Activated naive CD8-positive, alpha-beta T cell treated with anti-CD3 and anti-CD28 coated beads, Interleukin-2, amount 50 U/mL, for 16 hours (primary cell): ENCODE results near the gene SLIT3.

Experiments used
- DNase-seq: peaks from one replicate; pipeline ENCODE4 v3.0.0-alpha.2; 2020; ENCODE audit warnings: low read depth, low spot score

The SLIT3 gene

DNA sequence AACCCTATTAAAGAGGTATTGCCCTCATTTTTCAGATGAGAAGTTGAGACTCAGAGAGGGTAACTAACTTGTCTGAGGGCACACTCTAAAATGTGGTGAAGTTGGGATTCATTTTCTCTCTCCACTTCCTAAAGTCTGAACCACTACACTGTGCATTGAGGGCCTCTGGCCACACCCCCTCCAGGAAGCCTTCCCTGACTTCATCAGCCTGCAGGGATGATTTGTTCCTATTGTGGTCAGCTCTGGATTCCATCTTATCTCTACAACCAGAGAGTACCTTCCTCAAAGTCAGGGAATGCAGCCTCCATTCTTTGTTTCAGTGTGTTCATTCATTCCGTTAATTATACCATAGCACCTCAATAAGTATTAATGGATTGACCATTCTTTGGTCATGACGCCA is 365.8 kb downstream of the SLIT3 start:
- DNase-seq: no peak

DNA sequence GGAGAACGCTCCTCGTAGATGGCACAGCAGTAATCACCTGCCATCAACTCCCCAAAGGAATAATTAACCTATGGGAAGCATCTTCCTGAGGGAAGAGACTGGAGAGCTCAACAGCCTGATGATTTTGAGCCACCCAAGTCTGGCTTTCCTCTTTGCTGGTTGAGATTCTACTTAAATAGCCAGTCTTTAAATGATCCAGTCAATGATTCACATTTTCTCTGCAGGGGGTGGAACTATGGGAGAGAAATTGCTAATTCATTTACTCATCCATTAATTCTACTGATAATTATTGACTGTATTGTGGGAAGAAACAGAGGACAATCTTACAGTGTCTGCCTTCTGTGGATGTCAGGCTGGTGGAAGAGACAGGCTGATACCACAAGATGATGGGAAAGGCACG is 366.8 kb downstream of the SLIT3 start:
- no peak for DNase-seq

DNA sequence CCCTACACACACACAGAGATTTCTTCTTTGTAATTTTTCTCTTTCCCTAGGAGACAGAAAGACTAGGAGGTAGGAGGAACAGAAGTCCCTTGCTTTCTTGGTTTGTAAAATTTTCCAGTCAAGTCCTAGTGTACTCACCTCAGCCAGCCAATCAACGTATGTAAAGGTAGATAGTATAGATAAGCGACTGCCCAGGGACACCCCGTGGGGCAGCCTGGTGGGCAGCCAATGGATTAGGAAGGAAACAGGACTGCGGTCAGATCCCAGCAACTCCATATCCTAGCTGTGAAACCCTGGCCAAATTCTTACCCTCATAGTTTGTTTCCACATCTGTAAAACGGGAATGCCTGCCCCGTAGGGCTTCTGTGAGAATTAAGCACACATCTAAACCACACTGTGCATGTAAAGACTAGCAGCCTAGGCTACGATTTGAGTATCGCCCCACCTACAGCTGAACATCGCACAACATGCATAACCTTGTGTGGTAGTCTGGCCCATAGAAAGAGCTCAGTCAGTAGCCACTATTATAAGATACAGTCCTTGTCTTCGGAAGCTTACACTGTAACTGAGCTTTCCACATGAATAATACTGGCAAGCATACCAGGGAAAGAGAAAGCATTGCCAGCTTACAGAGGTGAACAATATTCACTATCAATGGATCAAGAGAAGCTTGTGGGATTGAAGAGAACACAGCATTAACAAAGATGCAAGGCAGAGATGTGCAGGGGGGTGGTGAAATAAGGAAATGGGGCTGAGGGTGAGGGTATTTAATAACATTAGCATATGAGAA is 368.3 kb downstream of the SLIT3 start:
- no peak for DNase-seq

DNA sequence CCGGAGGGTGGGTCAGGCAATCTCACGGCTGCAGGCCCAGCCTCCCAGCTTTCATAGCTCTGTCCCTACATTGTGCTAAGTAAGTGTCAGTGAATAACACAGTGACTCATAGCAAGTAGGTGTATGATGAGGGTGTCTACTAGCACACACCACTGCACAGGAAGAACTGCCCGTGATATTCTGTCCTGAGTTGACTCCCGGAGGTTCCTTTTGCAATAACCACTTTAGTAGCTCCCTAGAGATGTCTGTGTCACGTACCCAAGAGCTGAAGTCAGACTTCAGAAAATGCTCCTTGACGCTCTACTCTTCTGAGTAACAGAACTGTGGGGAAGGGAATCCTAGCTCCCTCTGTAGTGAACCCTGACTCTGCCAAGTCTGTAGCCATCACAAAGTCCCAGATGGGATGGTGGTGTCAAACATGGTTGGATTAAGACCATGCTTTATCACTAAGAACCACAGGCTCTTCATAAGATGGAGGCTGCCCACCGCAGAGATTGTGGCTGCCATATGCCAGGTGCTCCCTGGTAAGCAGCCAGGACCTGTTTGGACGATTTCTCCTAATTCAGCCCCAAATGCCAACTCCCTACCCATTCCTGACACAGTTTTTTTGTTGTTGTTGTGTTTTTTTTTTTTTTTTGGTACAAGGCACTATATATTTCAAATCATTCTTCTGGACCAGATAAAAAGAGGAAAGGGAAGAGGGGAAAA is 369.1 kb downstream of the SLIT3 start:
- no peak for DNase-seq

DNA sequence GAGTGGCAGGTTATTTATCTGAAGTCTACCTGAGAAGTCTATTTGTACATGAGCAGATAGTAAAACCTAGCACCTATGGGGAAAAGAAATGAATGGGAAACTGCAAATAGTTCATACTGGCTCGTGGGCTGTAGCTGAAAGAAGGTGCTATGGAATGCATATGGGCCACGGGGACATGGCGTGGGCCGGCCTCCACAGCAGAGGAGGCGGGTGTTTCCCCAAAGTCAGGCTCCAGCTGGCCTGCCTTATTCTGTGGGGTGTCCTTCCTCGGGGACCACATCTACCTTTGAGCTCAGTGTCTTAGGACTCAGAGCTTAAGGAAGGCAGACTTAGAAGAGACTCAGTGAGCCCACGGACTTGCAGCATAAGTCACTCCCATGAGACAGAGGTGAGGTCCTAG is 371.3 kb downstream of the SLIT3 start:
- no peak for DNase-seq

DNA sequence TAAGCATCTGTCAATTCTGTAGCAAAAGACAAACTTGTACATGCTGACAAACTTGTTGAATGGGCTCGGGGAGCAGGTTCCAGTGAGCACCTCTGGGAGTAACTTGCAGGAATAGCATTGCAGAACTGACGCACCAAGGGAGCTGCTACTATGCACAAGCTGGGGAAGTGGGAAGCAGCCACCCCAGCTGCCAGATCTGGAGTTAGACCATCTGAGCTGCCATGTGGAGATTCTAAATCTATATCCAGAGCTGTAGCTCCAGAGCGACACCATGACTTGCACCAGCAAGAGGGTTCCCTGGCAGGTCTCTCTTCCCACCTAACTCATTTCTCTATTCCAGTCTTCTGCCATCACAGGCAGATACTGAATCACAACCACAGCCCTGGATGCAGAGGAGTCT is 375.8 kb downstream of the SLIT3 start:
- DNase-seq: no peak

DNA sequence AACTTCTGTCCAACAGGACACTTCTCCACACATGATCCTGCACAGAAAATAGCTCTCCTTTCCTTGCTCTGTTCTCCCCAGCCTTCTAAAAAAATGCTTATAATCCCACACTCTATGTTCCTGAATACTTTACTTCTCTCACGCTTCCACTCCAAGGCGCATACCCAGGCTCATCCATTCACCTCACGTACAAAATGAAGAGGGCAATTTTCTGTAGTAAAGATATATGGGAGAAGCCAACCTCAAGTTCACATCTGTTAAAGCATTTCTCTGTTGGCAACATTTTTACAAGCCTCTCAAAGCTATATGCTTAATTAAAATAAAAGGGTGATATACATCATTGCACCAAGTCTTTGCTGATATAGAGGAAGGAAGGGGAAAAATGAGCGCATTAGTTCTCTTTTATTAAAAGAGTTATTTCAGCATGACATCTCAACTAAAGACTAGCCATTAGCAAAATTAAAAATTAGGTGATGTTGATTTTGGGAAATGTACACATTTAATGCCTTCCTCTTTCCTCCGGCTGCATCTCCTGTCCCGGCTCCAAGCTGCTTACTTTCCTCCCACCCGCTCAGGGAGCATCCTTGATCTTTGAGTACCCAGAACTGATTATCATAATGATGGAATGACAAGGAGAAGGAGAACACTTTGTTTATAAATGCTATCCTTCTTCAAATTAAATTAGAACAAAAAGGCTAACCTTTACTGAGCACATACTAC is 379.6 kb downstream of the SLIT3 start:
- DNase-seq: no peak

DNA sequence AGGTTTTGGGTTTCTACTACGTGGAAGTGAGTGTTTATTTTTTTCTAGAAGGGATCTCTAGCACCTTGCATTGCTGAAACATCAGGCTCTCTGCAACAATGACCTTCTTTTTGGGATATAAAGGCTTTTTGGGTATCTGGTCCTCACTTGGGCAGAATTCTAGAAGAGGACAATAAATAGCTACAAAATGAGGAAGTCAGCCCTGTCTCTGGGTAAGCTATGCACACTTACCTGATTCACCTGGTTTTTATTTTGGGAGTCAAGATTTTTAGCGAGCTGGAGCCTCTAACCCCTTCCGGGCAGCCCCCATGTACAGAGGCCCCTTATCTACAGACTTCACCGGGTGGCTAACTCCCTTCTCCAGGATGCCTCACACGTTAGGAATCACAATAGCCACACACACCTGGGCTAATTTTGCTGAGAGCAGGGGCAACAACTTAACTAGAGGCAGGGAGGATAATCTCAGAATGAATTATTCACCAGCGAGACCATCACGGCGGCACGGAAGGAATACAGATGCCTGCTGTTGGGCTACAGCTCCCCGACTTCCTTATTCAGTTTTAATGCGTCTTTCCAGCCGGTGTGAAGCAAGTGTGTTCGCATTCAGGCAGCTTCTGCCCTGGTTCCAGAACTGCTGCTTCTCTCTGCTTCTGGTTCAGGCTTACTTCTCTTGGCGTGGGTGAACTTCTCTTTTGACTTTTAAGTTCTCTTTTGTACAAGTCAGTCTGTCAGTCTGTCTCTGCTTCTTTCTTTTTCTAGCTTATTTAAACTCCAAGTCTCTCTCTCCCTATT is 380.7 kb downstream of the SLIT3 start:
- DNase-seq: no peak

DNA sequence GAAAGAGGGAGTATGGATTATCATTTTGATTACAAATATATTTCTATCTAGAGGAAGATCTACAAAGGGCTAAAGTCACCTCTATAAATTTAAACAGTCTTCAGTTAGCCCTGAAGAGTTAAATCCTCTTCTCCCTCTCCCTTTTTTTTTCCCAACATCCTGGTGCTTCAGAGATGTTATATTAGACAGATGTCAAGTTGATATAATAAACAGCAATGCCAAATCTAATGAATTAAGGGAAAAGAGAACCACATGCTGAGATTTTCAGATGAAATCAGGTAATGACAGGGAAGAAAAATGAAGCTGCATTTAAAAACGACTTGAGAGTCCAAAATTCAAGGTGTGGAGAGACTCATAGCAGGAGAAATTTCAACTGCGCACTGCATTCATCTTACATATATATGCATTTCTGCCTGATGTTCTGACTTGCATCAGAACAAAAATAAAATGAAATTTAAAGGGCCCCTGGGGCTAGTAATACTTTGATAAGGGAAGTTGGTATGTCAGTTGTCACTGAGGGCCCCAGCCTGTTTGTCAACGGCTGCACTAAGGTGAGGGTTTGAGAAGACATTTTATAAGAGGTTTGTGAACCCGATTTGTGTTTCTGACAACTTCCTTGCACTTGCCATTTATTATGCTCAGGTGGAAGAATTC is 382.9 kb downstream of the SLIT3 start:
- no peak for DNase-seq

DNA sequence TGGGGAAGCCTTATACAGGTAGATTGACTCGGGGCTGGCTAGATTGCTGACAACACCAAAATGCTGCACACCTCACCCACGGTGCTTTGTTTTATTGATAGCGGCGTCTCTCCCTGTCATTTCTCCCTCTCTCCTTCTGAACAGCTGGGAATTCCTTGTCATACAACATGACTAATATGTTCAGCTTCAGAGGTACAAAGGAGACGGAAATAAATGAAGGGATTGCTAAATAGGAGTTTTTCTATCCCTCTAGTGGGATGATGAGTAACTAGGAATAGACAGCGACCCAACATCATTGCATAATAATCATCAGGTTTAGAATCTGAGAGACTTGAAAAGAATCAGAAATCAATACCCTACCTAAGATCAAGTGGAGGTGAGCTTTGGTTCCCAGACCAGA is 384.1 kb downstream of the SLIT3 start:
- DNase-seq: no peak

DNA sequence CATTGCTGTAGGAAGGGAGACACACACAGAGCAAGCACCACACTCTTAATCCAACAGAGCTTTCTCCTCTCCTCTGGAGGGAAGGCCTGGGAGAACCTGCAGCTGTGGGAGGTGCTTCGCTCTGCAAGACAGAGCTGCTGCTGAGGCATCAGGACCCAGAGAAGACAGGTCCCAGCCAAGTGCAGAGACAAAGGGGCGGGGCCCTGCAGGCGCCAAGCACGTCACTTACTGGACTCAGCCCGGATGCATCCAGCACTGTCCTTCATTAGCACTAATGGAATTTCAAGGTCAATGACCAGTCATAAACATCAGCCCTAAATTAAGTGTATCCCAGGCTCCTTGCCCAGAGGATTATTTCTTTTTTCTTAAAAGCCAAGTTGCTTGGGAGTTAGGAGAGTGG is 384.7 kb downstream of the SLIT3 start:
- DNase-seq: no peak

DNA sequence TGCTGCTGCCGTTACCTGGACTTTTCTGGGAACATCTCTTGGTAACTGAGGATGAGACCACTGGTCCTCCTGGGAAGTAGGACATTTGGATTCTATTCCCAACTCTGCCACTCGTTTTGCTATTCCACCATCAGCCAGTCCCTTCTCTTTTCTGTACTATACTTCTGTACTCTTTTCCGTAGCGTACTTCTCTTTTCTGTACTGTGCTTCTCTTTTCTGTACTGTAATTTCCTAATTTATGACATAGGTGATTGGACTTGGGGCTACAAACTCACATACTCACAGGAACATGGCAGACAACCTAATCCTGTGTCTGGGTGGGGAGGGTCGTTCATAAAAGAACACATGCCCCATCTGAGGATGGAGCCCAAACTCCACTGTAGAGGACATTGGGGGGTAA is 386.4 kb downstream of the SLIT3 start:
- DNase-seq: no peak

DNA sequence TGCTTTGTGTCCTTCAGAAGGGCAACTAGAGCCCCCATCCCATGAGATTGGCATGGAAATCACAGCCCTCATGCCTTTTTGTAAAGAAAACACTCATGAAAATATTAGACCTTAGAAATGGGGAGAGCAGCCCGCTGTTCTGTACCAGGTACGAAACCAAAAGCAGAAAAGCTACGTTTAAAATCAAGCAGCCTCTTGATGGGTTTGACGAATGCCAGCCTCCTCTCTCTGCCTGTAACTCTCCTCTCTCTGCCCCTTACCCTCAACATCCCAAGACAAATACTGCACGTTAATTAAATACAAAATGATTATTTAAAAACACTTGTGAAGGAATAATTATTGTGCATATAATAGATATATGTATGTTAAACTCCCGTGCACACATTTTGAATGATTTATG is 390.1 kb downstream of the SLIT3 start:
- no peak for DNase-seq

DNA sequence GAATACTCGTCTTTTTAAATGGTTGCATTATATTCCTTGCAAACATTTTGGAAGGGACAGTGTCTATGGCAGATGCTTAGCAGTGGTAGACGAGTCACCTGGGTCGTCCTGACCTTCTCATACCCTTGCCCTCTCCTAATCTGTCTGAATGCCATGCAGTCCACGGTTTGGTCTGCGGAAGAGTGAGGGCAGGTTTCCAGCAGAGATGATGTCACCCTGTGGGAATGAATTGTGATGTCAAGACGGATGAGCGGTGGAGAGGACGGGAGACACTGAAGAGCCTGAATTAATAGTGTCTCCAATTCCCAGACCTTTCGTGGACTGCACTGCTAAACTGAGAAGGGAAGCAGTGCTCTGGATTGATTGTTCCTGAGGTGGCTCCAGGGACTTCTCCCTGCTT is 392.7 kb downstream of the SLIT3 start:
- DNase-seq: no peak

DNA sequence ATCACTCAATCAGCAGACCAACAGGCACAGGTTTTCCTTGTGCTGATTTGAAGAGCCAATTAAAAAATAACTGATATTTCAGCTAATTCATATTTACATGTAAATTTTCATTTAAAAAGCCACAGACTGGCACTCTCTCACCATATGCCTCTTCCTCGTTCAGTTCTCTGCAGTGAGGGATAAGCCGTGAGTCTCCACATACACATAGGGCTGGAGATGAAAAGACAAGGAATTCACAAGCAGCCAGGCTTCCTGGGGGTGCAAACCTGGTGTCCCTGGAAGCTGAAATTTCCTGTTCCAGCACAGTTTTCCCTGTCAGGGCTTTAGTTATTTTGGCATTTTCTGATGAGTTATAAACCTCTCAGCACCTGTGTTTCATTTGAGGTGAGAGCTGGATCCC is 397.9 kb downstream of the SLIT3 start:
- DNase-seq: no peak

DNA sequence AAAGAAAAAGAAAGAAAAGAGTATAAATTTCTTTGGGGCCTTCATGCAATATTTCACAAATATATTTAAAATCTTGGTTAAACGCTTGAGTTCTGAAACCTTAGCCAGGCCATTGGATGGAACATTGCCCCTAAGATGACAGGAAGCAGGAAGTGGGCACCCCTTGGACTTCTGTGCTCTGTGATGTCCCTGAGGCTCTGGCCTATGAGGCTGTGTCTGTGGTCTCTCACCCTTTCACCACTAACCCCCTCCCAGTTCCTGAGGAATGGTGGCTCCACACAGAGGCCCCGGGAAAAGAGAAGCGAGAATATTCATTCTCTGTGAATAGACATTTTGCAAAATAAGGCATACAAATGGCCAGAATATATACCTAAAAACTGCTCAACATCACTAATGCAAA is 401.3 kb downstream of the SLIT3 start:
- DNase-seq: no peak

DNA sequence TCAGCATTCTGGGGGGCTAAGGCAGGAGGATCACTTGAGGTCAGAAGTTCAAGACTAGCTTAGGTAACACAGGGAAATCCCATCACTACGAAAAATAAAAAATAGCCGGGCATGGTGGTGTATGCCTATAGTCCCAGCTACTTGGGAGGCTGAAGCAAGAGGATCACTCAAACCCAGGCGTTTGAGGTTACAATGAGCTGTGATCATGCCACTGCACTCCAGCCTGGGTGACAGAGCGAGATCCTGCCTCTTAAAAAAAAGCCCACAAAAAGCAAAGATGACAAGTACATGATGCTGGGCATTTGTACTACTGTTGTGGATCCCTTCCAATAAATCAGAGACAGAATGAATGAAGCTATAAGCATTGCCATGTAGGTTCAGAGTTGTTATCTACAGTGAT is 401.7 kb downstream of the SLIT3 start:
- DNase-seq: no peak

DNA sequence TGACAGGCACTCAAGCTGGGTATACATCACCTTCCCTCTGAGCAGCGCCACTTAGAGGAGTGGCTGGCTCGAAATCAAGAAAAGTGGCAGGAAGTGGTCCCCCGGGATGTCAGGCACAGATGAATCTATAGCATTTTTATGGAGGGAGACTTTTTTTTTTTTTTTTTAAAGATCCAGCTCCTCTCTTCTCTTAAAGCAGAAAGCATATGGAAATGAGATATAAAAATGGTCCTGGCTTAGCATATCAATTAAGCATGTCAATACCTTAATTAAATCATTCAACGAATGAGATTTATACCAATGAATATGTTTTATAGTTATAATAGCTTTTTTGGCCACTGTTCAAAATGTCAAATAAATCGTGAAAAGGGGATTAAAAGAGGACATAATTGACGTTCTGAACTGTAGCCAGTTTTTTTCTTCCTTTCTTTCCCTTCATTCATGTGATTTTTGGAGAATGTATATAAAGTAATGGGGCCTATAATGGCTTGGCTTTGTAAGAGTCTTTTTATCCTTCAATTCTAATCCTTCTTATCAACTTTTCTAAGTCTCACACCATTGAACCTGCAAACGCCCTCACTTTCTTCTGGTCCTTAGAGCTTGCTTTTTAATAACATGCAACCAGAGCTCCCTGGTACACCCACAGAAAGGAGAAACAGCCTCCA is 402.6 kb downstream of the SLIT3 start:
- no peak for DNase-seq

DNA sequence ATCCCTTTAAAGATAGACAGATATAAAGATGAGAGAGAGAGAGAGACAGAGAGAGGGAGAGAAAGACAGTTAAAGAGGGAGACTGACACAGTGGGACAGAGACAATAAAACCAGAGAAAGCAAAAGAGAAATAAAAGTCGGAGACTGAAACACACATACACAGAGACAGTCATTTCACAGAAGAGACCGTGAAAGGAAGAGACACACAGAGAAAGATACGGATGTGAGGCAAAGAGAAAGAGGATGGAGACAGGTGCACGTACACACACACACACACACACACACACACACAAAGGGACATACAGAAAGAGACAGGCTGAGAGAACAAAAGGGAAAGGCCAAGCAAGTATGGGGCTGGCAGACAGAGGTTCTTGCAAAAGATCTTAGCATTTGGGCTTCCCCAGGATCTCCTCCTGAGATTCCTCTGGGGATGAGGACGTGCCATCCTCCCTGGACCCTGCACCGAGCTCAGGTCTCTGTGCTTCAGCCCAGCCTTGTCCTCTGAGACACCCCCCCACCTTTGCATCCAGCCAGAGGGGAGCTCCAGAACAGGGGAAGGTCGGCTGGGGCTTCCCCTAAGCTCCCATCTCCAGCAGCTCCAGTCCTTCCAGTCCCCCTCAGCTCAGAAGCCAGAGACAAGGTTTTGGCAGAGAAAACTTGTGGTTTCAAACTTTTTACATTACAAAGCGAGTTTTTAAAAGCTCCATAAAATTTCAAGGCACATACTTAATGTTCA is 403.4 kb downstream of the SLIT3 start:
- no peak for DNase-seq
